HepG2 (cell line): ENCODE measurements around the gene HMBS. TPM values are rescaled to one million over a fixed set of nuclear protein-coding genes. Genes with fewer than 3 reads are reported as not detected.

Experiments
- AGO1 ChIP-seq: fragments of 200-400 bp; formaldehyde crosslinking; IDR thresholded peaks from 2 replicates; pipeline ENCODE4 v1.6.1; 2017; ENCODE audit warnings: mild to moderate bottlenecking, low read depth, low read length, moderate library complexity; ENCODE audit not compliant: poor library complexity, severe bottlenecking
- CEBPZ ChIP-seq: IDR thresholded peaks from 2 replicates; pipeline ENCODE4 v1.6.1; 2012; ENCODE audit warnings: low read length, improper control_type of control experiment
- GATAD1 ChIP-seq: IDR thresholded peaks from 2 replicates; pipeline ENCODE4 v1.6.1; 2016; ENCODE audit warnings: missing genetic modification reagents, missing compliant biosample characterization
- JUN ChIP-seq: sonication (generic); formaldehyde crosslinking; IDR thresholded peaks from 2 replicates; pipeline ENCODE4 v1.4.0; 2020; ENCODE audit warnings: mild to moderate bottlenecking, missing genetic modification reagents
- KDM5B ChIP-seq: sonication (generic); formaldehyde crosslinking; IDR thresholded peaks from 2 replicates; pipeline ENCODE4 v1.4.0; 2020; ENCODE audit warnings: missing genetic modification reagents, mild to moderate bottlenecking, borderline replicate concordance
- NCOA1 ChIP-seq: sonication (generic); formaldehyde crosslinking; IDR thresholded peaks from 2 replicates; pipeline ENCODE4 v1.9.0; 2021; ENCODE audit warnings: missing genetic modification reagents
- PHB2 ChIP-seq: fragments of 450-650 bp; IDR thresholded peaks from 2 replicates; pipeline ENCODE4 v1.6.1; 2018; ENCODE audit not compliant: partially characterized antibody
- PHF20 ChIP-seq: sonication (generic); formaldehyde crosslinking; IDR thresholded peaks from 2 replicates; pipeline ENCODE4 v1.5.0; 2020; ENCODE audit warnings: mild to moderate bottlenecking, missing genetic modification reagents
- SALL1 ChIP-seq: sonication (generic); formaldehyde crosslinking; IDR thresholded peaks from 2 replicates; pipeline ENCODE4 v1.8.0; 2022; ENCODE audit warnings: mild to moderate bottlenecking, missing genetic modification reagents
- SIX1 ChIP-seq: sonication (generic); formaldehyde crosslinking; IDR thresholded peaks from 2 replicates; pipeline ENCODE4 v1.4.0; 2020; ENCODE audit warnings: missing genetic modification reagents, borderline replicate concordance
- SNAI1 ChIP-seq: sonication (generic); formaldehyde crosslinking; IDR thresholded peaks from 2 replicates; pipeline ENCODE4 v1.5.0; 2020; ENCODE audit warnings: mild to moderate bottlenecking, missing genetic modification reagents, borderline replicate concordance
- SRSF9 ChIP-seq: fragments of 200-400 bp; formaldehyde crosslinking; IDR thresholded peaks from 2 replicates; pipeline ENCODE4 v1.6.1; 2018; ENCODE audit warnings: borderline replicate concordance, mild to moderate bottlenecking, low read depth, low read length; ENCODE audit not compliant: insufficient read depth, poor library complexity, severe bottlenecking
- SYNCRIP ChIP-seq: fragments of 200-400 bp; formaldehyde crosslinking; IDR thresholded peaks from 2 replicates; pipeline ENCODE4 v1.6.1; 2018; ENCODE audit warnings: mild to moderate bottlenecking, low read depth, low read length; ENCODE audit not compliant: insufficient read depth
- ZBTB1 ChIP-seq: sonication (generic); formaldehyde crosslinking; IDR thresholded peaks from 2 replicates; pipeline ENCODE4 v1.4.0; 2020; ENCODE audit warnings: missing genetic modification reagents, borderline replicate concordance
- ZKSCAN1 ChIP-seq: fragments of 150-350 bp; IDR thresholded peaks from 2 replicates; pipeline ENCODE4 v1.6.1; 2014; ENCODE audit warnings: low read length
- ZNF121 ChIP-seq: sonication (generic); formaldehyde crosslinking; IDR thresholded peaks from 2 replicates; pipeline ENCODE4 v1.5.0; 2020; ENCODE audit warnings: mild to moderate bottlenecking, missing genetic modification reagents
- ZNF17 ChIP-seq: sonication (generic); formaldehyde crosslinking; IDR thresholded peaks from 2 replicates; pipeline ENCODE4 v1.5.0; 2020; ENCODE audit warnings: mild to moderate bottlenecking, missing genetic modification reagents
- ZNF34 ChIP-seq: sonication (generic); formaldehyde crosslinking; IDR thresholded peaks from 2 replicates; pipeline ENCODE4 v1.4.0; 2020; ENCODE audit warnings: mild to moderate bottlenecking, missing genetic modification reagents, borderline replicate concordance
- ZNF552 ChIP-seq: sonication (generic); formaldehyde crosslinking; IDR thresholded peaks from 2 replicates; pipeline ENCODE4 v1.9.0; 2022; ENCODE audit warnings: missing genetic modification reagents, mild to moderate bottlenecking, borderline replicate concordance
- polyA plus RNA-seq, 8 experiments: library from polyadenylated mRNA; depleted of rRNA in 3 of 8; stranded (reverse) in 7 of 8; unstranded in 1 of 8; fragments of >200 nt; fragmentation: Illumina TruSeq in 4 of 8; extraction: Trizol in 4 of 8; gene quantifications; 2 replicates each; pipeline versions ENCODE4 v1.2.1 to v1.2.3, GENCODE V29; 2011 to 2016; ENCODE audit warnings: low read depth in 4 of 8, missing spikeins in 1 of 8, mixed read lengths in 1 of 8; ENCODE audit not compliant: insufficient read depth in 1 of 8
- total RNA-seq, 5 experiments: library from RNA; depleted of rRNA; stranded (reverse); fragments of >200 nt; fragmentation: Illumina TruSeq; extraction: Trizol; gene quantifications; 2 replicates each; pipeline ENCODE4 v1.2.3, GENCODE V29; 2016; ENCODE audit warnings: low read depth in 1 of 5
- TF ChIP-seq, protein P1 (sequence below): sonication (generic); formaldehyde crosslinking; IDR thresholded peaks from 2 replicates; pipeline ENCODE4 v1.4.0; 2020; ENCODE audit warnings: missing genetic modification reagents
- TF ChIP-seq, protein P2 (sequence below): sonication (generic); formaldehyde crosslinking; IDR thresholded peaks from 2 replicates; pipeline ENCODE4 v1.4.0; 2020; ENCODE audit warnings: missing genetic modification reagents
- TF ChIP-seq, protein P3 (sequence below): sonication (generic); formaldehyde crosslinking; IDR thresholded peaks from 2 replicates; pipeline ENCODE4 v1.8.1; 2022; ENCODE audit warnings: mild to moderate bottlenecking, missing genetic modification reagents

Gene HMBS
- total and polyA plus RNA-seq, 2 of the 13 experiments (the other 11 are each of a cell fraction or from before 2014, with no cell fraction given): 9.4 to 46.9 TPM

DNA sequence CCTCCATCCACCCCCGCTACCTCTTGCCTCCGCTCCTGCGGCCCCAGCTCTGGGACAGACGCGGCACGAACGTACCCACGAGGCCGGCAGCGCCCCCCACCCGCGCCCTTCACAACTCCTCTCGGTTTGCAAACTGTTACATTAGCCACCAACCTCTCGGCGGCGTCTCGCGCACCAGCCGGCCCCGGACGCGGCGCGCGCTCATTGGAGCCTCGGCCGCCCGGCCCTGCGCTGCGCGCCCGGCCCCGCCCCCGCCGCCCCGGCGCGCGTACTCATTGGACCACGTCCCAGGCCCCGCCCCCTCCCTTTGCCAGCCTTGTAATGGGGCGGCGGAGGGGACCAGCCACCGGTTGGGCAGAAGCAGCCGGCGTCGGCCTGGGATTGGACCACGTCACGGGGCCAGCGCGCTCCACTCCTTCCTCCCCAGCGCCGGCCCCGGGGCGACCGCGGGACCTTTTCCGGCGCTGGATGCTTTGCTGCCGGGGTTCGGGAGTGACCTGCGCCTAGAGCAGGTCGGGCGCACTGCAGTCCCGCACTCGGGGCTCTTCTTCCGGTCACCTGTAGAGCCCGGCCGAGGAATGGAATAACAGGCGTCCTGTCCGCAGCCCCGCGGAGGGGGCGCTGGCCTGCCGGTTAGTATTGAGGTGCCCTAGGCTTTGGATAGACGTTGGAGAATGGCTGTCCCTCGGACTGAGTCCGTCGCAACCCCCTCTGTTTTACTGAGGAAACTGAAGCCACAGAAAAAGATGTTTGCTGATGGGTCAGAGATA lies 27.5 kb upstream of the HMBS start, which contains the start of gene HYOU1 (continued):
- TF ChIP-seq, protein P1, sequence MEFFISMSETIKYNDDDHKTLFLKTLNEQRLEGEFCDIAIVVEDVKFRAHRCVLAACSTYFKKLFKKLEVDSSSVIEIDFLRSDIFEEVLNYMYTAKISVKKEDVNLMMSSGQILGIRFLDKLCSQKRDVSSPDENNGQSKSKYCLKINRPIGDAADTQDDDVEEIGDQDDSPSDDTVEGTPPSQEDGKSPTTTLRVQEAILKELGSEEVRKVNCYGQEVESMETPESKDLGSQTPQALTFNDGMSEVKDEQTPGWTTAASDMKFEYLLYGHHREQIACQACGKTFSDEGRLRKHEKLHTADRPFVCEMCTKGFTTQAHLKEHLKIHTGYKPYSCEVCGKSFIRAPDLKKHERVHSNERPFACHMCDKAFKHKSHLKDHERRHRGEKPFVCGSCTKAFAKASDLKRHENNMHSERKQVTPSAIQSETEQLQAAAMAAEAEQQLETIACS (CRISPR knock-in tag): no peak; the same call in 1 of the 2 replicates
- TF ChIP-seq ZBTB1 (CRISPR knock-in tag): no peak
- no peak for TF ChIP-seq ZKSCAN1
- TF ChIP-seq, protein P2, sequence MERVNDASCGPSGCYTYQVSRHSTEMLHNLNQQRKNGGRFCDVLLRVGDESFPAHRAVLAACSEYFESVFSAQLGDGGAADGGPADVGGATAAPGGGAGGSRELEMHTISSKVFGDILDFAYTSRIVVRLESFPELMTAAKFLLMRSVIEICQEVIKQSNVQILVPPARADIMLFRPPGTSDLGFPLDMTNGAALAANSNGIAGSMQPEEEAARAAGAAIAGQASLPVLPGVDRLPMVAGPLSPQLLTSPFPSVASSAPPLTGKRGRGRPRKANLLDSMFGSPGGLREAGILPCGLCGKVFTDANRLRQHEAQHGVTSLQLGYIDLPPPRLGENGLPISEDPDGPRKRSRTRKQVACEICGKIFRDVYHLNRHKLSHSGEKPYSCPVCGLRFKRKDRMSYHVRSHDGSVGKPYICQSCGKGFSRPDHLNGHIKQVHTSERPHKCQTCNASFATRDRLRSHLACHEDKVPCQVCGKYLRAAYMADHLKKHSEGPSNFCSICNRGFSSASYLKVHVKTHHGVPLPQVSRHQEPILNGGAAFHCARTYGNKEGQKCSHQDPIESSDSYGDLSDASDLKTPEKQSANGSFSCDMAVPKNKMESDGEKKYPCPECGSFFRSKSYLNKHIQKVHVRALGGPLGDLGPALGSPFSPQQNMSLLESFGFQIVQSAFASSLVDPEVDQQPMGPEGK (CRISPR knock-in tag): peak; percentile 60
- TF ChIP-seq SALL1 (CRISPR knock-in tag): peak; percentile 56
- TF ChIP-seq NCOA1 (CRISPR knock-in tag): no peak
- TF ChIP-seq, protein P3, sequence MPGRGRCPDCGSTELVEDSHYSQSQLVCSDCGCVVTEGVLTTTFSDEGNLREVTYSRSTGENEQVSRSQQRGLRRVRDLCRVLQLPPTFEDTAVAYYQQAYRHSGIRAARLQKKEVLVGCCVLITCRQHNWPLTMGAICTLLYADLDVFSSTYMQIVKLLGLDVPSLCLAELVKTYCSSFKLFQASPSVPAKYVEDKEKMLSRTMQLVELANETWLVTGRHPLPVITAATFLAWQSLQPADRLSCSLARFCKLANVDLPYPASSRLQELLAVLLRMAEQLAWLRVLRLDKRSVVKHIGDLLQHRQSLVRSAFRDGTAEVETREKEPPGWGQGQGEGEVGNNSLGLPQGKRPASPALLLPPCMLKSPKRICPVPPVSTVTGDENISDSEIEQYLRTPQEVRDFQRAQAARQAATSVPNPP (CRISPR knock-in tag): no peak
- TF ChIP-seq SIX1: 0 out of 2 replicates have a peak, but pooled peaks have one; percentile 9
- no peak for TF ChIP-seq CEBPZ
- no peak for TF ChIP-seq JUN (CRISPR knock-in tag)
- no peak for TF ChIP-seq ZNF34 (CRISPR knock-in tag)
- TF ChIP-seq ZNF17 (CRISPR knock-in tag): no peak
- no peak for TF ChIP-seq AGO1
- TF ChIP-seq SRSF9: no peak
- TF ChIP-seq ZNF121 (CRISPR knock-in tag): no peak
- TF ChIP-seq SYNCRIP: no peak
- no peak for TF ChIP-seq SNAI1 (CRISPR knock-in tag)
- peak; percentile 77 for TF ChIP-seq PHF20 (CRISPR knock-in tag)
- TF ChIP-seq KDM5B (CRISPR knock-in tag): peak; percentile 66; the same call in 1 of the 2 replicates
- TF ChIP-seq ZNF552 (CRISPR knock-in tag): no peak; the same call in 1 of the 2 replicates
- no peak for TF ChIP-seq PHB2
- peak; percentile 81 for TF ChIP-seq GATAD1 (CRISPR knock-in tag)
